H1 (cell line): ENCODE data around the gene CHMP5. TPM values are rescaled to one million over a fixed set of nuclear protein-coding genes. Genes with fewer than 3 reads are reported as not detected.

ENCODE experiments used
- CTCF ChIA-PET: fragments of 300-600 bp; sonication (Branson Sonifier 250); formaldehyde crosslinking; loops from one replicate; lab custom pipeline; 2021; ENCODE audit not compliant: partially characterized antibody; lab: Charles Lee
- POLR2A ChIA-PET: fragments of 300-600 bp; sonication (Branson Sonifier 250); formaldehyde crosslinking; loops from one replicate; lab custom pipeline; 2021; ENCODE audit warnings: inconsistent platforms; ENCODE audit not compliant: partially characterized antibody; lab: Charles Lee
- DNase-seq, 2 experiments: peaks; one replicate each; pipeline versions ENCODE4 v3.0.0 to v3.0.0-alpha.2; 2010 to 2022; ENCODE audit warnings: low spot score in 2 of 2, low read depth in 1 of 2, mixed read lengths in 1 of 2
- FAIRE-seq: peaks from 2 replicates; lab custom pipeline; 2011; peaks lifted over from hg19 to GRCh38; lab: Jason Lieb, UNC
- H2AFZ ChIP-seq: 2 replicates; pipeline ENCODE4 v1.8.1; 2012; ENCODE audit warnings: low read length, inconsistent platforms
- H2AK5ac ChIP-seq: 2 replicates; pipeline ENCODE4 v1.6.1; 2013; ENCODE audit warnings: low read depth, low read length
- H2BK120ac ChIP-seq: replicated peaks from 2 replicates; pipeline ENCODE3; 2013; ENCODE audit warnings: low read depth, low read length, inconsistent platforms
- H2BK12ac ChIP-seq: 2 replicates; pipeline ENCODE4 v1.6.1; 2013; ENCODE audit warnings: low read depth, low read length
- H2BK15ac ChIP-seq: 2 replicates; pipeline ENCODE4 v1.6.1; 2013; ENCODE audit warnings: low read length
- H2BK20ac ChIP-seq: 2 replicates; pipeline ENCODE4 v1.6.1; 2013; ENCODE audit warnings: low read length
- H2BK5ac ChIP-seq: 2 replicates; pipeline ENCODE4 v1.6.1; 2013; ENCODE audit warnings: low read depth, low read length
- H3K14ac ChIP-seq: 2 replicates; pipeline ENCODE4 v1.6.1; 2013; ENCODE audit warnings: inconsistent platforms; ENCODE audit not compliant: insufficient read length
- H3K18ac ChIP-seq: 2 replicates; pipeline ENCODE4 v1.6.1; 2013; ENCODE audit warnings: low read length; ENCODE audit errors: extremely low read depth
- H3K23ac ChIP-seq: 2 replicates; pipeline ENCODE4 v1.6.1; 2013; ENCODE audit warnings: inconsistent platforms; ENCODE audit not compliant: insufficient read length
- H3K23me2 ChIP-seq: 2 replicates; pipeline ENCODE4 v1.6.1; 2013; ENCODE audit warnings: low read depth, low read length
- H3K27ac ChIP-seq: 2 replicates; pipeline ENCODE4 v1.6.1; 2011; ENCODE audit warnings: low read depth, low read length, inconsistent platforms
- H3K27me3 ChIP-seq, 4 experiments: replicated peaks in 1 of 4; 1 replicate in 1 of 4; 2 replicates in 3 of 4; pipeline versions ENCODE4 v1.6.1 to v1.8.1; 2011 to 2013; ENCODE audit warnings: low read length in 3 of 4, mild to moderate bottlenecking in 3 of 4, inconsistent platforms in 2 of 4, mixed read lengths in 2 of 4, moderate library complexity in 1 of 4; ENCODE audit not compliant: control insufficient read depth in 3 of 4, insufficient read depth in 3 of 4; ENCODE audit errors: extremely low read depth in 1 of 4
- H3K36me3 ChIP-seq, 4 experiments: 2 replicates each; pipeline versions ENCODE4 v1.6.1 to v1.8.1; 2011 to 2013; ENCODE audit warnings: mild to moderate bottlenecking in 4 of 4, low read length in 3 of 4, moderate library complexity in 2 of 4, control low read depth in 1 of 4, inconsistent platforms in 1 of 4; ENCODE audit not compliant: insufficient read depth in 4 of 4, control insufficient read depth in 2 of 4
- H3K4ac ChIP-seq: replicated peaks from 2 replicates; pipeline ENCODE3; 2013; ENCODE audit warnings: low read length, low read depth, mixed read lengths, inconsistent platforms; ENCODE audit not compliant: insufficient read length
- H3K4me1 ChIP-seq, 4 experiments: replicated peaks in 1 of 4; 1 replicate in 1 of 4; 2 replicates in 3 of 4; pipeline versions ENCODE4 v1.6.1 to v1.8.1; 2011 to 2013; ENCODE audit warnings: low read length in 3 of 4, inconsistent platforms in 2 of 4, mixed read lengths in 1 of 4; ENCODE audit not compliant: insufficient read depth in 4 of 4, control insufficient read depth in 3 of 4
- H3K4me2 ChIP-seq, 2 experiments: 2 replicates each; pipeline versions ENCODE4 v1.6.1 to v1.8.1; 2011 to 2013; ENCODE audit warnings: low read depth in 2 of 2, low read length in 2 of 2, control low read depth in 1 of 2, inconsistent platforms in 1 of 2, mild to moderate bottlenecking in 1 of 2; ENCODE audit not compliant: insufficient read depth in 1 of 2
- H3K4me3 ChIP-seq, 4 experiments: fragments of 200-600, 300-600 bp in 1 of 4; sonication (generic), shearing (Covaris generic), sonication (Bioruptor Twin) in 1 of 4; 2 replicates each; pipeline versions ENCODE4 v1.5.1 to v1.8.1; 2011 to 2016; ENCODE audit warnings: low read length in 4 of 4, low read depth in 3 of 4, control low read depth in 2 of 4, inconsistent platforms in 2 of 4, mild to moderate bottlenecking in 2 of 4, mixed read lengths in 1 of 4, moderate library complexity in 1 of 4; ENCODE audit not compliant: insufficient read depth in 2 of 4; ENCODE audit errors: extremely low read depth in 1 of 4
- H3K56ac ChIP-seq: replicated peaks from 2 replicates; pipeline ENCODE3; 2013; ENCODE audit warnings: low read depth, mild to moderate bottlenecking, mixed read lengths, low read length, inconsistent platforms; ENCODE audit not compliant: insufficient read length
- H3K79me1 ChIP-seq: 2 replicates; pipeline ENCODE4 v1.6.1; 2013; ENCODE audit warnings: low read depth, low read length, control low read depth
- H3K79me2 ChIP-seq, 2 experiments: 2 replicates each; pipeline versions ENCODE4 v1.6.1 to v1.8.1; 2012 to 2013; ENCODE audit warnings: low read length in 2 of 2, mild to moderate bottlenecking in 2 of 2, inconsistent platforms in 1 of 2; ENCODE audit not compliant: insufficient read depth in 2 of 2, control insufficient read depth in 1 of 2
- H3K9ac ChIP-seq, 4 experiments: replicated peaks in 1 of 4; 1 replicate in 1 of 4; 2 replicates in 3 of 4; pipeline versions ENCODE4 v1.6.1 to v1.8.1; 2011 to 2013; ENCODE audit warnings: low read depth in 3 of 4, low read length in 3 of 4, control low read depth in 2 of 4, mild to moderate bottlenecking in 2 of 4, moderate library complexity in 2 of 4, inconsistent platforms in 1 of 4; ENCODE audit errors: extremely low read depth in 1 of 4
- H3K9me3 ChIP-seq, 2 experiments: 2 replicates each; pipeline versions ENCODE4 v1.6.1 to v1.8.1; 2012 to 2013; ENCODE audit warnings: mild to moderate bottlenecking in 2 of 2, moderate library complexity in 2 of 2, control low read depth in 1 of 2, inconsistent platforms in 1 of 2, low read depth in 1 of 2, low read length in 1 of 2, mixed read lengths in 1 of 2; ENCODE audit not compliant: insufficient read depth in 2 of 2
- H4K20me1 ChIP-seq, 2 experiments: replicated peaks in 1 of 2; 2 replicates each; pipeline versions ENCODE3 to v1.8.1; 2011 to 2013; ENCODE audit warnings: inconsistent platforms in 2 of 2, low read length in 2 of 2, mild to moderate bottlenecking in 1 of 2; ENCODE audit not compliant: insufficient read depth in 2 of 2, control insufficient read depth in 1 of 2
- H4K5ac ChIP-seq: 2 replicates; pipeline ENCODE4 v1.6.1; 2013; ENCODE audit warnings: low read length, low read depth, mixed read lengths, inconsistent platforms; ENCODE audit not compliant: insufficient read length
- H4K8ac ChIP-seq: 2 replicates; pipeline ENCODE4 v1.8.0; 2013; ENCODE audit warnings: mild to moderate bottlenecking, moderate library complexity, low read length, inconsistent platforms; ENCODE audit not compliant: insufficient read depth; ENCODE audit errors: extremely low read depth
- H4K91ac ChIP-seq: replicated peaks from 2 replicates; pipeline ENCODE3; 2013; ENCODE audit warnings: low read length, mixed read lengths, inconsistent platforms; ENCODE audit not compliant: insufficient read length
- ATF2 ChIP-seq: IDR thresholded peaks from 2 replicates; pipeline ENCODE4 v1.6.1; 2012; ENCODE audit warnings: low read length, inconsistent platforms
- BACH1 ChIP-seq: IDR thresholded peaks from 2 replicates; pipeline ENCODE4 v1.6.1; 2012; ENCODE audit warnings: low read length, improper control_type of control experiment
- E2F6 ChIP-seq: IDR thresholded peaks from 2 replicates; pipeline ENCODE4 v1.6.1; 2012; ENCODE audit warnings: inconsistent platforms
- MAFK ChIP-seq: IDR thresholded peaks from 2 replicates; pipeline ENCODE4 v1.6.1; 2012; ENCODE audit warnings: low read depth, mild to moderate bottlenecking, improper control_type of control experiment, low read length
- MAX ChIP-seq: IDR thresholded peaks from 2 replicates; pipeline ENCODE4 v1.6.1; 2012; ENCODE audit warnings: inconsistent platforms
- SUZ12 ChIP-seq: fragments of 200-600 bp; sonication (generic); IDR thresholded peaks from 2 replicates; pipeline ENCODE4 v1.6.1; 2012; ENCODE audit warnings: mild to moderate bottlenecking, inconsistent platforms, low read length, moderate library complexity, mixed read lengths
- WGBS, 2 experiments: shearing (Covaris generic) in 1 of 2; methylation state at CpG; one replicate each; pipeline versions ENCODE4 v1.1.6 to v1.1.7; 2013 to 2015; ENCODE audit warnings: low lambda C conversion rate in 2 of 2, mixed read lengths in 2 of 2, inconsistent platforms in 1 of 2, low coverage in 1 of 2, missing lambda C conversion rate in 1 of 2; ENCODE audit not compliant: insufficient replicate concordance in 2 of 2, insufficient coverage in 1 of 2, insufficient read length in 1 of 2; ENCODE audit errors: extremely low coverage in 1 of 2, missing lambda C conversion rate in 1 of 2; 5-methylcytosine and 5-hydroxymethylcytosine counted together
- polyA plus RNA-seq, 7 experiments: library from polyadenylated mRNA; depleted of rRNA in 3 of 7; stranded (reverse) in 5 of 7; unstranded in 2 of 7; fragments of >200 nt in 5 of 7; fragments of 200-250 nt in 2 of 7; gene quantifications; 1 replicate in 5 of 7; 2 replicates in 1 of 7; 4 replicates in 1 of 7; pipeline versions ENCODE4 v1.2.1 to v1.2.3, GENCODE V29; 2011 to 2013; ENCODE audit warnings: missing spikeins in 2 of 7, mixed read lengths in 2 of 7
- total RNA-seq: library from RNA; stranded (reverse); fragmentation: NEBNext Ultra II Directional; extraction: Animal tissue kit (Norgen Biotek cat#: 25700); gene quantifications from 2 replicates; pipeline ENCODE4 v1.2.1, GENCODE V29; 2021

Gene CHMP5
- total and polyA plus RNA-seq, 2 of the 8 experiments (the other 6 are each of a cell fraction or from before 2014, with no cell fraction given), result 25.0 to 47.3 TPM

- no peak overlapping the region for H3K4me2 ChIP-seq
- H3K27ac ChIP-seq, result no peak overlapping the region
- 93% methylated on average over 1 of the region's 1 CpG; no CpG with 5 or more reads in 1 of the 2 experiments for WGBS, 2 experiments
- no peak overlapping the region for H2BK5ac ChIP-seq
- H2BK120ac ChIP-seq, result no peak overlapping the region
- no peaks in the 10 kb centered on the region for H3K9me3 ChIP-seq
- no peaks in the 10 kb centered on the region for H3K23me2 ChIP-seq
- CTCF ChIA-PET, result no interaction called here
- no peaks in the 10 kb centered on the region for H3K4me1 ChIP-seq
- H4K5ac ChIP-seq, result no peak overlapping the region
- H3K18ac ChIP-seq, result no peak overlapping the region
- DNase-seq (no peak), FAIRE-seq (no peak)
- H3K56ac ChIP-seq, result no peak overlapping the region
- POLR2A ChIA-PET, result no interaction called here
- H2AFZ ChIP-seq, result no peak overlapping the region
- no peak overlapping the region for H2AK5ac ChIP-seq
- H4K8ac ChIP-seq, result no peak overlapping the region
- H2BK20ac ChIP-seq, result no peak overlapping the region
- peaks cover 0 to 3% of the 10 kb centered on the region in 2 experiments for H4K20me1 ChIP-seq
- peaks cover 23 to 78% (median 60%) of the 10 kb centered on the region in 4 experiments for H3K36me3 ChIP-seq
- H3K27me3 ChIP-seq, result no peaks in the 10 kb centered on the region
- H3K79me2 ChIP-seq, result no peaks in the 10 kb centered on the region
- no peak overlapping the region for H3K14ac ChIP-seq
- H3K4ac ChIP-seq, result no peak overlapping the region
- no peak overlapping the region for H3K23ac ChIP-seq
- no peaks in the 10 kb centered on the region for H3K79me1 ChIP-seq
- H2BK12ac ChIP-seq, result no peak overlapping the region
- no peak overlapping the region for H4K91ac ChIP-seq
- H3K9ac ChIP-seq, result no peak overlapping the region
- no peak overlapping the region for H2BK15ac ChIP-seq
- H3K4me3 ChIP-seq, result no peak overlapping the region
- no peak for TF ChIP-seq ATF2
- TF ChIP-seq SUZ12, result no peak
- no peak for TF ChIP-seq MAFK
- no peak for TF ChIP-seq E2F6
- no peak for TF ChIP-seq BACH1
- no peak for TF ChIP-seq MAX
Measured at GRCh38 chr9:33307067-33307466, 42.2 kb downstream of the CHMP5 start.
